Stimulated activated naive CD8-positive, alpha-beta T cell treated with anti-CD3 and anti-CD28 coated beads, Interleukin-15, Interleukin-2, amounts not matched to agents 100 ng/mL and 50 ng/mL, for 24 hours (primary cell): ENCODE measurements around the gene FOXA2.
"Not testable (repeated sequence)": the region's sequence is repeated elsewhere in the genome, so short reads cannot be mapped to it uniquely, and the experiment has no call there.

Experiments
- H3K27ac Mint-ChIP-seq: one replicate; pipeline ENCODE4 v1.8.0; 2021; ENCODE audit warnings: mild to moderate bottlenecking, mixed read lengths
- H3K27me3 Mint-ChIP-seq: one replicate; pipeline ENCODE4 v1.8.0; 2021; ENCODE audit warnings: mixed read lengths
- H3K36me3 Mint-ChIP-seq: one replicate; pipeline ENCODE4 v1.8.0; 2021; ENCODE audit warnings: low read depth, mixed read lengths
- H3K4me1 Mint-ChIP-seq: one replicate; pipeline ENCODE4 v1.8.0; 2021; ENCODE audit warnings: low read depth, mixed read lengths
- H3K4me3 Mint-ChIP-seq: one replicate; pipeline ENCODE4 v1.8.0; 2021; ENCODE audit warnings: mild to moderate bottlenecking, mixed read lengths
- H3K9me3 Mint-ChIP-seq: one replicate; pipeline ENCODE4 v1.8.0; 2021; ENCODE audit warnings: mixed read lengths

Gene FOXA2

GRCh38 chr20:22599258-22599657 lies 14.9 kb upstream of the FOXA2 start:
- not testable (repeated sequence) for H3K27me3 Mint-ChIP-seq, H3K4me3 Mint-ChIP-seq, H3K9me3 Mint-ChIP-seq, H3K27ac Mint-ChIP-seq, H3K36me3 Mint-ChIP-seq, H3K4me1 Mint-ChIP-seq

DNA sequence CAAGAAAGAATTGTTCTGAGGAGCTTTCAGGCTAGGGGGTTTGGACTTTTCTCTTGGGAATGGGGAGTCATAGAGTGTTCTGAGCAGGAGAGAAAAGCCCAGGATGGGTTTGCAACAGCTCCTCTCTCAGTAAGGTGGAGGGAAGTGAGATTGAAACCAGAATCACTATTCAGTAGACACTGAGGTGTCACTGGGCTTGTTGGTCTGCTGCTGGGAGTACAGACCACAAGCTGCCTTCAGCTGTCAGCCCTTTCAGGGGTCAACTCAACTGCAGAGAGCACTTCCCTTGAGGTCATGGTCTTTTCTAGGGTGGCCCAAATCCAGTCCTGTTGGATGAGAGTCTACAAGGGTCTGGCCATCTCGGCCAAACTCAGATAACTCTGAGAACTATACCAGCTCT lies 12.9 kb upstream of the FOXA2 start:
- peaks cover 8% of the 10 kb centered on the region for H3K27me3 Mint-ChIP-seq
- H3K27ac Mint-ChIP-seq = no peak overlapping the region
- no peak overlapping the region for H3K4me3 Mint-ChIP-seq
- H3K36me3 Mint-ChIP-seq = no peaks in the 10 kb centered on the region
- H3K9me3 Mint-ChIP-seq = no peaks in the 10 kb centered on the region
- no peaks in the 10 kb centered on the region for H3K4me1 Mint-ChIP-seq

GRCh38 chr20:22590662-22591061 lies 6.3 kb upstream of the FOXA2 start:
- Mint-ChIP-seq H3K4me3 (no peak overlapping the region), H3K36me3 (no peaks in the 10 kb centered on the region), H3K4me1 (no peaks in the 10 kb centered on the region), H3K27me3 (peaks cover 51% of the 10 kb centered on the region), H3K9me3 (no peaks in the 10 kb centered on the region), H3K27ac (no peak overlapping the region)

GRCh38 chr20:22586645-22587310 lies 2.4 kb upstream of the FOXA2 start:
- Mint-ChIP-seq H3K27me3 (peaks cover 60% of the 10 kb centered on the region), H3K4me1 (no peaks in the 10 kb centered on the region), H3K27ac (no peak overlapping the region), H3K4me3 (no peak overlapping the region), H3K36me3 (no peaks in the 10 kb centered on the region), H3K9me3 (no peaks in the 10 kb centered on the region)

DNA sequence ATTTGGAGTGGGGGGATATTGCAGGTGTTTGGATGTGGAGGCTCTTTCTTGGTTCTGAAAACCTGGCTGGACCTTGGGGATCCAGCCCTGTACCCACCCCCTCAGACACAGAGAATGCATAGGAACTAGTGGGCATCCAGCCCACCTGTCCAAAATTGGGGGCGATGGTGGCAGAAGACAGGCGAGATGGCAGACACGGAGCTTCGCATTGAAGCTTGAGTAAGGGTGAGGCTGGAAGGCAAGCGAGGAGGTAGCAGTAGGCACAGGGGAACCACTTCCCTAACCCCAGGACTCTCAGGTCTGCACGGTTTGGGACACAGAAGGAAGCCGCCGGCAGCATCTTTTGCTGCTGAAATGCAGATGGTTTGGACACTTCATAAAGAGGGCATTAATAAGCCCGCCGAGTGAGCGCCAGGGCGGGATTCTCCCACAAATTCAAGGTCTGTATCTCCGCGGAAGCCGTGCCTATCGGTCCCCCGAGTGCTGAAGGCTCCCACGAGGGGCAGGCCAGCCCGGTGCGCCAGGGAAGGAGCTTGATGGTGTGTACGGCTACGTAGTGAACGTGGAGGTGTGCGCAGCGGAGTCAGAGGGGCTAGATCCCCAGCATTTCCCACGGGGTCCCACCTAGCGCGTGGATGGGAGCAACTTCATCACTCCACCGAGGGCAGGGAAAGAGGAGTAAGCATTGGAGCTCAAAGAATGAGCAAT lies 1.6 kb upstream of the FOXA2 start:
- Mint-ChIP-seq H3K27me3 (peaks cover 69% of the 10 kb centered on the region), H3K9me3 (no peaks in the 10 kb centered on the region), H3K4me3 (no peak overlapping the region), H3K36me3 (no peaks in the 10 kb centered on the region), H3K4me1 (no peaks in the 10 kb centered on the region), H3K27ac (no peak overlapping the region)

GRCh38 chr20:22584922-22585785 lies 782 bp upstream of the FOXA2 start:
- Mint-ChIP-seq H3K4me3 (no peak overlapping the region), H3K9me3 (no peaks in the 10 kb centered on the region), H3K4me1 (no peaks in the 10 kb centered on the region), H3K27me3 (peaks cover 73% of the 10 kb centered on the region), H3K36me3 (no peaks in the 10 kb centered on the region), H3K27ac (no peak overlapping the region)

DNA sequence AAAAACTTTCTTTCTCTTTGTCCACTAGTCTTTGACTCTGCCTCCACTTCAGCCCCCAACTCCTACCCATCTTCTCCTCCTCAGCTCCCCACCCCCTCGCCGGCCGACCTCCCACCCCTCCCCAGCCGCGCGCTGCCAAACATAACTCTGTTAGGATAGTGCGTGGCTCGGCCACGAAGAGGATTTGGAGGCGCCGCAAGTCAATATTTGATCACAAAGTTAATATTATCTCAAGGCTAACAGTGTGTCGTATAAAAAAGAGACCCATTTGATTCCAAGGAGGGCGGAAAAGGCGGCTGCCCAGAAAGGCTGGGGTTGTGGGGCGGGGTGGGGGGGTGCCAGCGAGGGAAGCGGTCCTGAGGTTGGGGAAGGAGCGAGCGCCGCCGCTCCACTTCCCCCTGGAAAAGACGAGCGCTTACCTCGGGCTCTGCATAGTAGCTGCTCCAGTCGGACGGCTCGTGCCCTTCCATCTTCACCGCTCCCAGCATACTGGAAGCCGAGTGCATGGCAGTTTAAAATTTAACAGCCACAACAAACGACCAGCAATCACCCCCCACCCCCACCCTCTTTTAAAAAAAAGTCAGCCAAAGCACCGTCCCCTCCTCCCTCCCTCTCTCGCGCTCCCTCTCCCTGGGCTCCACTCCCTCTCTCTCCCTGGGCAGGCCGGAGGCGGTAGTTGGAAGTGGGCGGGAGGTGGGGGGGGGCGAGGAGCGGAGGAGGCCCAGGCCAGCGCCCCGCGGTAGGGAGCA lies 425 bp downstream of the FOXA2 start:
- H3K27me3 Mint-ChIP-seq = peaks cover 69% of the 10 kb centered on the region
- H3K4me1 Mint-ChIP-seq = no peaks in the 10 kb centered on the region
- H3K27ac Mint-ChIP-seq = no peak overlapping the region
- H3K9me3 Mint-ChIP-seq = no peaks in the 10 kb centered on the region
- no peak overlapping the region for H3K4me3 Mint-ChIP-seq
- H3K36me3 Mint-ChIP-seq = no peaks in the 10 kb centered on the region

GRCh38 chr20:22582964-22583772 lies 1.2 kb downstream of the FOXA2 start:
- no peaks in the 10 kb centered on the region for H3K4me1 Mint-ChIP-seq
- H3K27me3 Mint-ChIP-seq = peaks cover 70% of the 10 kb centered on the region
- H3K4me3 Mint-ChIP-seq = no peak overlapping the region
- no peak overlapping the region for H3K27ac Mint-ChIP-seq
- H3K36me3 Mint-ChIP-seq = no peaks in the 10 kb centered on the region
- no peaks in the 10 kb centered on the region for H3K9me3 Mint-ChIP-seq

DNA sequence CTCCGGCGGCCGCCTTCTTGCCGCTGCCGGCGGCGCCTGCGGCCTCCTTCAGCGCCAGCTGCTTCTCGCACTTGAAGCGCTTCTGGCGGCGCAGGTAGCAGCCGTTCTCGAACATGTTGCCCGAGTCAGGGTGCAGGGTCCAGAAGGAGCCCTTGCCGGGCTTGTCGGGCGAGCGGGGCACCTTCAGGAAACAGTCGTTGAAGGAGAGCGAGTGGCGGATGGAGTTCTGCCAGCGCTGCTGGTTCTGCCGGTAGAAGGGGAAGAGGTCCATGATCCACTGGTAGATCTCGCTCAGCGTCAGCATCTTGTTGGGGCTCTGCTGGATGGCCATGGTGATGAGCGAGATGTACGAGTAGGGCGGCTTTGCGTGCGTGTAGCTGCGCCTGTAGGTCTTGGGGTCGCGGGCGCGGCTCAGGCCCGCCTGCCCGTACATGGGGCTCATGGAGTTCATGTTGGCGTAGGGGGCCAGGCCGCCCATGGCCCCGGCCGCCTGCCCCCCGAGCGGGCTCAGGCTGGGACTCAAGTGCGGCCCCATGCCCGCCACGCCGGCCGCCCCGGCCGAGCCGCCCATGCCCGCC lies 1.9 kb downstream of the FOXA2 start:
- Mint-ChIP-seq H3K27ac (no peak overlapping the region), H3K27me3 (peaks cover 70% of the 10 kb centered on the region)

GRCh38 chr20:22581437-22582385 lies 2.7 kb downstream of the FOXA2 start:
- no peak overlapping the region for H3K4me3 Mint-ChIP-seq
- no peaks in the 10 kb centered on the region for H3K36me3 Mint-ChIP-seq
- no peak overlapping the region for H3K27ac Mint-ChIP-seq
- H3K4me1 Mint-ChIP-seq = no peaks in the 10 kb centered on the region
- H3K9me3 Mint-ChIP-seq = no peaks in the 10 kb centered on the region
- H3K27me3 Mint-ChIP-seq = peaks cover 69% of the 10 kb centered on the region

More for the DNA sequence above, 1.9 kb downstream of the FOXA2 start:
- Mint-ChIP-seq H3K9me3 (no peaks in the 10 kb centered on the region), H3K36me3 (no peaks in the 10 kb centered on the region), H3K4me3 (no peak overlapping the region), H3K4me1 (no peaks in the 10 kb centered on the region)

DNA sequence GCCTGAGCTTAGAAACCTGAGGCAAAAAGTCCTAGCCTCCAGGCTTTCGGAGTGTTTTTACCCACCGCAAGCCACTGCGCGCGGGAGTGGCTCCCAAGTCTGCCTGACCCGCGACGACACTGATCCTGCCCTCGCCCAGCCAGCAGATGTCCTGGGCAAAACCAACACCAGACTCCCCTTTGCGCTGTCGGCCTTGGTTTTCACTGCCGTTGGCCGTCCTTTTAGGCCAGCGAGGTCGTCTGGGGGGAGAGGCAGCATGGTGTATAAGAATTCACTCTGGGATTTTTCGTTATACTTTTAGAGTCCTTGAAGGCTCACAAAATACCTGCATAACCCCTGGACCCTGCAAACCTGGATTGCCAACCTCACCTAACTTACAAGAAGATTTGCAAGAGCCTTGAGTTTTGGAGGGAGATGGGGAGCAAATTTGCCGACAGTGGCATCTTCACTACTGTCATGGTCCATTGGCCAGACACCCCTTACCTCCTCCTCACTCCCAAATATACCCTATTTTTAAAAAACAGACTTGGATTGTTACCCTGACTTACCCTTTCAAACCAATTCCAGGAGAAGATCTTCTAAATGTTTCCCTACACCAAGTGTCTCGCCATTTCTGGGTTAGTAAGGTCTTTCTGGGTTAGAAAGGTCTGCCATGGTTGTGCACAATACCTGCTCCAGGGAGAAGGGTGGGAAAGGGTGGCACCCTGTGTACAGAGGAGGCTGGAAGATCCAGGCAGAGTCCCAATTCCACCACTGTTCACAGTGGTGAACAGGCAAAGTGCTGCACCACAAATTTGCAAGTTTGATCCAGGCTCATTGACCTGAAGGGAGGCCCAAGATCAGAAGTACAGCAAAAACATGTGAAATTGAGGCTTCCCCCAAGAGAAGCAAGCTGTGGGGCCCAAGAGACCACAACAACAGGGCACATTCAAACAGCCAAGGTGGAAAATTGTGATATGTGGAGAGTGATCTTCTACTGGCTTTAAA lies 4.4 kb downstream of the FOXA2 start:
- H3K4me3 Mint-ChIP-seq = no peak overlapping the region

DNA sequence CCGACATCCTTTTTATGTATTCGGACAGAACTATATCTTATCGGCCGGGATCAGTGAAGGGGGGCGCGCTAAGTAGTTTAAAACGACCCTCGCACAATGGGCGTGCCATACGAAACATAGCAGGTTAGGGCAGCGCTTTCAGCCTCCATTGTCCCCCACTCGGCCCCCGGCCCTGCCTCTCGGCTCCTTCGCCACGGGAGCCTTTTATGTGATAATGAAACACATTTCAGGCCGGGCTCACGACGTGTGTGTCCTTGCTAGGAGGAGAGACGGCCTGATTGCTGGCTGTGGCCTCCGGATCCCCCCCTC lies 5.3 kb downstream of the FOXA2 start:
- Mint-ChIP-seq H3K27me3 (peaks cover 78% of the 10 kb centered on the region), H3K27ac (no peak overlapping the region), H3K4me3 (no peak overlapping the region), H3K36me3 (no peaks in the 10 kb centered on the region), H3K9me3 (no peaks in the 10 kb centered on the region), H3K4me1 (no peaks in the 10 kb centered on the region)

More for the DNA sequence above, 4.4 kb downstream of the FOXA2 start:
- Mint-ChIP-seq H3K9me3 (no peaks in the 10 kb centered on the region), H3K27me3 (peaks cover 70% of the 10 kb centered on the region), H3K4me1 (no peaks in the 10 kb centered on the region), H3K27ac (no peak overlapping the region), H3K36me3 (no peaks in the 10 kb centered on the region)
